Measurements from ENCODE around the gene SSH2. TPM values are rescaled to one million over a fixed set of nuclear protein-coding genes. Genes with fewer than 3 reads are reported as not detected.

The SSH2 gene
- total and polyA plus RNA-seq, 2 experiments from 2014 or later = 9.9 to 12.7 TPM

GRCh38 chr17:29711588-29712385 lies 218.2 kb downstream of the SSH2 start:
- DNase-seq (ENCODE audit: low spot score) = no peak
- peaks cover 8% of the 10 kb centered on the region for H3K4me1 ChIP-seq (ENCODE audit: insufficient read depth)
- peaks cover 2% of the 10 kb centered on the region for H3K79me2 ChIP-seq
- H3K27ac ChIP-seq = no peak overlapping the region
- no peaks in the 10 kb centered on the region for H3K27me3 ChIP-seq
- no peaks in the 10 kb centered on the region for H3K36me3 ChIP-seq (replicated peaks; ENCODE audit: insufficient read depth, low read depth)
- no peak overlapping the region for H3K4me2 ChIP-seq
- no peak for TF ChIP-seq EZH2 (IDR thresholded peaks at IDR 0.05; ENCODE audit: borderline replicate concordance)
- no peak for TF ChIP-seq CTCF (IDR thresholded peaks at IDR 0.05; ENCODE audit: poor library complexity)
- no peaks in the 10 kb centered on the region for H4K20me1 ChIP-seq (ENCODE audit: insufficient read depth, poor library complexity, severe bottlenecking)
- H3K9me2 ChIP-seq (replicated peaks; ENCODE audit: insufficient read depth) = no peaks in the 10 kb centered on the region
- H3K9me3 ChIP-seq (ENCODE audit: low read depth) = no peaks in the 10 kb centered on the region
- WGBS (ENCODE audit: low lambda C conversion rate, missing lambda C conversion rate) = 87% methylated on average over 11 of the region's 11 CpGs
- no peak overlapping the region for H2AFZ ChIP-seq
- no peak overlapping the region for H3K4me3 ChIP-seq

DNA sequence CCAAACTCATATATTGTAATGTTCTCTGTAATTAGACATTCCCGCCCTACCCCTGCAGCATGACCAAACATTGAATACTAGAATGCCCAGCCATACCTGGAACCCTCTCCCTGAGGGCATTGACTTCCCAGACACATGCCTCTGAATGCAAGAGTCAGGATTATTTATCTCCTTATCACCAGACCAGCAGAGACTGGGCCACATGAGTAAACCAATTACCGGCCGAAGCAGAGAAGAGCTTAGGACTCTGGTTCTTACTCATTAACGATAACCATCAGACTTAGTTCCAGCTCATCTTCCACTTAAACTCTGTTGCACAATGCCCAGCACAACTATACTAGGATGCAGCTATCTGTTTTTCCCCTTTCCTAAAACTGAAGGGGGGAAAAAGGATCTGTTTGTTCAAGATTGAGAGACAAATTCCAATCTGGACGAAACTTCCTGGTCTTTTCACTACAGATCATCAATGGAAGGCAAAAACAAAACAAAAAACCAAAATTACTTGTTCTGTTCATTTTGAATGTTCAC lies 219.1 kb downstream of the SSH2 start:
- Histone ChIP-seq H3K4me3 (no peak overlapping the region), H3K9me2 (replicated peaks; ENCODE audit: insufficient read depth) (no peaks in the 10 kb centered on the region), H3K4me2 (no peak overlapping the region), H3K4me1 (ENCODE audit: insufficient read depth) (peaks cover 8% of the 10 kb centered on the region), H3K27me3 (no peaks in the 10 kb centered on the region), H3K36me3 (replicated peaks; ENCODE audit: insufficient read depth, low read depth) (no peaks in the 10 kb centered on the region), H4K20me1 (ENCODE audit: insufficient read depth, poor library complexity, severe bottlenecking) (no peaks in the 10 kb centered on the region), H3K79me2 (peaks cover 2% of the 10 kb centered on the region), H3K27ac (no peak overlapping the region), H3K9me3 (ENCODE audit: low read depth) (no peaks in the 10 kb centered on the region), H2AFZ (no peak overlapping the region)
- WGBS (ENCODE audit: low lambda C conversion rate, missing lambda C conversion rate) = 50% methylated on average over 5 of the region's 5 CpGs
- no peak for TF ChIP-seq EZH2 (IDR thresholded peaks at IDR 0.05; ENCODE audit: borderline replicate concordance)
- no peak for TF ChIP-seq CTCF (IDR thresholded peaks at IDR 0.05; ENCODE audit: poor library complexity)
- DNase-seq (ENCODE audit: low spot score) = peak; percentile 48

DNA sequence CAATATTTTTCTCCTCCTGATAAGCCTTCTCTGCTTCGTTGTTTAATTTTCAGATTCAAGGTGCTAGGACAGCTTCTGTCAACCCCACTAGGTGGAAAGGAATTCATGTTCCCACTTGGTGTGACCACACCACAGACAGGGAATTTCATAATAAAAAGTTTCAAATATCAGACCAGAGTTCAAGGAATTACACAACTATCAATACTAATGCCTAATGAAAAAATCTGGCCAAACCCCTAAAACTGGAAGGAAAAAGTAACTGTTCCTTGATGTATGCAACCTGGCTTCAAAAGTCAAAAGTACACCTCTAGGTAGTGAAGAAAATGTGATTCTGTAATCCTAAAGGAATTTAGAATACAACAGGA lies 219.5 kb downstream of the SSH2 start:
- H2AFZ ChIP-seq = no peak overlapping the region
- H3K9me2 ChIP-seq (replicated peaks; ENCODE audit: insufficient read depth) = no peaks in the 10 kb centered on the region
- no peaks in the 10 kb centered on the region for H3K9me3 ChIP-seq (ENCODE audit: low read depth)
- DNase-seq (ENCODE audit: low spot score) = no peak
- WGBS (ENCODE audit: low lambda C conversion rate, missing lambda C conversion rate) = 85% methylated on average over 1 of the region's 1 CpG
- H4K20me1 ChIP-seq (ENCODE audit: insufficient read depth, poor library complexity, severe bottlenecking) = no peaks in the 10 kb centered on the region
- no peak overlapping the region for H3K4me2 ChIP-seq
- peaks cover 8% of the 10 kb centered on the region for H3K4me1 ChIP-seq (ENCODE audit: insufficient read depth)
- no peaks in the 10 kb centered on the region for H3K36me3 ChIP-seq (replicated peaks; ENCODE audit: insufficient read depth, low read depth)
- H3K79me2 ChIP-seq = peaks cover 2% of the 10 kb centered on the region
- no peak overlapping the region for H3K27ac ChIP-seq
- H3K4me3 ChIP-seq = no peak overlapping the region
- TF ChIP-seq EZH2phosphoT487 (IDR thresholded peaks at IDR 0.05; ENCODE audit: low read depth, severe bottlenecking, unreplicated experiment) = no peak
- TF ChIP-seq CTCF (IDR thresholded peaks at IDR 0.05; ENCODE audit: poor library complexity) = no peak
- no peaks in the 10 kb centered on the region for H3K27me3 ChIP-seq
